Keratinocyte (primary cell): Measurements from ENCODE around the gene EPHB1. TPM values are rescaled to one million over a fixed set of nuclear protein-coding genes. Genes with fewer than 3 reads are reported as not detected.

Experiments used
- DNase-seq: peaks from one replicate; pipeline ENCODE4 v3.0.0-alpha.2; 2011; ENCODE audit warnings: low read depth, missing footprints, low spot score
- FAIRE-seq: peaks from 2 replicates; lab custom pipeline; 2011; peaks lifted over from hg19 to GRCh38; lab: Jason Lieb, UNC
- H2AFZ ChIP-seq: 2 replicates; pipeline ENCODE4 v1.6.0; 2012; ENCODE audit warnings: low read length, control low read depth, inconsistent platforms; ENCODE audit not compliant: control insufficient read depth
- H3K27ac ChIP-seq: 2 replicates; pipeline ENCODE4 v1.5.1; 2011; ENCODE audit warnings: low read length; ENCODE audit not compliant: control insufficient read depth, insufficient read depth
- H3K27me3 ChIP-seq: 3 replicates; pipeline ENCODE4 v1.6.0; 2011; ENCODE audit warnings: low read length; ENCODE audit not compliant: control insufficient read depth, insufficient read depth; ENCODE audit errors: extremely low read depth
- H3K36me3 ChIP-seq, 2 experiments: 2 replicates in 1 of 2; 3 replicates in 1 of 2; pipeline ENCODE4 v1.5.1; 2011; ENCODE audit warnings: low read length in 2 of 2, mild to moderate bottlenecking in 1 of 2; ENCODE audit not compliant: control insufficient read depth in 2 of 2, insufficient read depth in 2 of 2; ENCODE audit errors: extremely low read depth in 1 of 2
- H3K4me1 ChIP-seq: 3 replicates; pipeline ENCODE4 v1.5.1; 2011; ENCODE audit warnings: low read length; ENCODE audit not compliant: control insufficient read depth, insufficient read depth; ENCODE audit errors: extremely low read depth
- H3K4me2 ChIP-seq: 3 replicates; pipeline ENCODE4 v1.6.0; 2011; ENCODE audit warnings: low read depth, low read length; ENCODE audit not compliant: control insufficient read depth, insufficient read depth; ENCODE audit errors: extremely low read depth
- H3K4me3 ChIP-seq, 3 experiments: fragments of 200-600 bp in 1 of 3; sonication (generic) in 1 of 3; 2 replicates in 2 of 3; 3 replicates in 1 of 3; pipeline ENCODE4 v1.5.1; 2011 to 2016; ENCODE audit warnings: low read length in 3 of 3, mild to moderate bottlenecking in 3 of 3, control low read depth in 2 of 3, inconsistent platforms in 1 of 3, low read depth in 1 of 3, mixed read lengths in 1 of 3, mixed run types in 1 of 3, moderate library complexity in 1 of 3; ENCODE audit not compliant: control insufficient read depth in 2 of 3, insufficient read depth in 2 of 3; ENCODE audit errors: extremely low read depth in 1 of 3
- H3K79me2 ChIP-seq: 2 replicates; pipeline ENCODE4 v1.6.0; 2012; ENCODE audit warnings: low read length; ENCODE audit not compliant: control insufficient read depth, insufficient read depth
- H3K9ac ChIP-seq: 3 replicates; pipeline ENCODE4 v1.6.0; 2011; ENCODE audit warnings: low read length; ENCODE audit not compliant: control insufficient read depth, insufficient read depth; ENCODE audit errors: extremely low read depth
- H3K9me1 ChIP-seq: 3 replicates; pipeline ENCODE4 v1.6.0; 2011; ENCODE audit warnings: low read length; ENCODE audit not compliant: control insufficient read depth, insufficient read depth; ENCODE audit errors: extremely low read depth
- H3K9me3 ChIP-seq: 2 replicates; pipeline ENCODE4 v1.5.1; 2012; ENCODE audit warnings: low read depth, low read length; ENCODE audit not compliant: control insufficient read depth
- H4K20me1 ChIP-seq: 3 replicates; pipeline ENCODE4 v1.6.0; 2011; ENCODE audit warnings: low read length; ENCODE audit not compliant: control insufficient read depth, insufficient read depth; ENCODE audit errors: extremely low read depth
- CTCF ChIP-seq, 3 experiments: IDR thresholded peaks in 1 of 3; conservative IDR thresholded peaks in 1 of 3; optimal IDR thresholded peaks in 1 of 3; 2 replicates in 2 of 3; 3 replicates in 1 of 3; pipeline versions ENCODE3 to v1.5.1; 2011; ENCODE audit warnings: low read length in 3 of 3, mild to moderate bottlenecking in 3 of 3, moderate library complexity in 2 of 3, control low read depth in 1 of 3, inconsistent platforms in 1 of 3; ENCODE audit not compliant: insufficient read depth in 2 of 3; ENCODE audit errors: extremely low read depth in 1 of 3
- EZH2 ChIP-seq: IDR thresholded peaks from one replicate; pipeline ENCODE4 v1.6.1; 2012; ENCODE audit warnings: inconsistent platforms, mild to moderate bottlenecking, low read length, moderate library complexity
- dilution Hi-C: fragments of 300-500 bp; cut with MboI; formaldehyde crosslinking; loops from one replicate; pipeline ENCODE4 v1.7.0; 2020; ENCODE audit warnings: low sequenced_read_pairs; ENCODE audit not compliant: extremely low pct_ligation_motif_present
- polyA plus RNA-seq, 5 experiments: library from polyadenylated mRNA; depleted of rRNA in 3 of 5; stranded (reverse) in 3 of 5; stranded (forward) in 1 of 5; unstranded in 1 of 5; fragments of >200 nt; gene quantifications; 1 replicate in 1 of 5; 2 replicates in 3 of 5; 3 replicates in 1 of 5; pipeline versions ENCODE4 v1.2.1 to v1.2.3, GENCODE V29; 2011 to 2012; ENCODE audit warnings: missing spikeins in 2 of 5, low read depth in 1 of 5, low replicate concordance in 1 of 5

Gene EPHB1
- polyA plus RNA-seq, 1 donor (not counting 4 experiments of a cell fraction or from before 2014, with no cell fraction given), result 0.01 TPM

- no peaks in the 10 kb centered on the region for H3K4me1 ChIP-seq
- no peaks in the 10 kb centered on the region for H3K79me2 ChIP-seq
- dilution Hi-C loops, result no loop called here
- H3K9ac ChIP-seq, result no peak overlapping the region
- no peaks in the 10 kb centered on the region for H3K9me1 ChIP-seq
- no peaks in the 10 kb centered on the region for H3K9me3 ChIP-seq
- no peak overlapping the region for H3K4me3 ChIP-seq
- H3K36me3 ChIP-seq, result no peaks in the 10 kb centered on the region
- H3K27me3 ChIP-seq, result no peaks in the 10 kb centered on the region
- DNase-seq (no peak), FAIRE-seq (no peak)
- H3K4me2 ChIP-seq, result no peak overlapping the region
- no peak overlapping the region for H3K27ac ChIP-seq
- H2AFZ ChIP-seq, result no peak overlapping the region
- H4K20me1 ChIP-seq, result no peaks in the 10 kb centered on the region
- TF ChIP-seq EZH2 (no peak), CTCF (optimal IDR thresholded peaks at IDR 0.05 in 1 of 3, IDR thresholded peaks at IDR 0.05 in 1 of 3, conservative IDR thresholded peaks at IDR 0.05 in 1 of 3; ENCODE audit: extremely low read depth in 1 of 3, insufficient read depth in 2 of 3, low read length in 3 of 3) (no peak)
Measured at GRCh38 chr3:134964226-134964625, 169.2 kb downstream of the EPHB1 start.

GRCh38 chr3:134965865-134966481 lies 170.9 kb downstream of the EPHB1 start:
- Histone ChIP-seq H3K9me3 (no peaks in the 10 kb centered on the region), H3K27ac (no peak overlapping the region), H4K20me1 (no peaks in the 10 kb centered on the region), H3K27me3 (no peaks in the 10 kb centered on the region), H3K4me1 (no peaks in the 10 kb centered on the region), H3K4me2 (no peak overlapping the region), H3K79me2 (no peaks in the 10 kb centered on the region), H3K9me1 (no peaks in the 10 kb centered on the region), H3K9ac (no peak overlapping the region), H2AFZ (no peak overlapping the region), H3K4me3 (no peak overlapping the region), H3K36me3 (no peaks in the 10 kb centered on the region)
- dilution Hi-C loops, result no loop called here
- FAIRE-seq, result no peak
- no peak for DNase-seq
- TF ChIP-seq CTCF (optimal IDR thresholded peaks at IDR 0.05 in 1 of 3, IDR thresholded peaks at IDR 0.05 in 1 of 3, conservative IDR thresholded peaks at IDR 0.05 in 1 of 3; ENCODE audit: extremely low read depth in 1 of 3, insufficient read depth in 2 of 3, low read length in 3 of 3), result no peak
- TF ChIP-seq EZH2, result no peak
